RWPE2 (cell line): ENCODE results near the gene HOXB7.

Experiments
- ATAC-seq: fragments of 200-7000 bp; cut with Tn5 transposase; 3 replicates; pipeline ENCODE4 v1.9.1; 2021; ENCODE audit warnings: low read depth
- DNase-seq: peaks from one replicate; pipeline ENCODE4 v3.0.0-alpha.2; 2020; ENCODE audit warnings: low spot score
- H3K27ac ChIP-seq: fragments of 450-650 bp; 2 replicates; pipeline ENCODE4 v1.5.1; 2017; ENCODE audit warnings: mild to moderate bottlenecking; ENCODE audit not compliant: poor library complexity, severe bottlenecking
- H3K27me3 ChIP-seq: fragments of 250-450 bp; sonication (Bioruptor Pico); 2 replicates; pipeline ENCODE4 v1.5.1; 2021; ENCODE audit warnings: mild to moderate bottlenecking, moderate library complexity; ENCODE audit not compliant: insufficient read depth, poor library complexity, severe bottlenecking
- H3K36me3 ChIP-seq: fragments of 250-450 bp; sonication (Bioruptor Pico); 2 replicates; pipeline ENCODE4 v1.5.1; 2020; ENCODE audit warnings: low read depth, mild to moderate bottlenecking, moderate library complexity
- H3K4me1 ChIP-seq: fragments of 250-450 bp; sonication (Bioruptor Pico); 2 replicates; pipeline ENCODE4 v1.5.1; 2021; ENCODE audit warnings: mild to moderate bottlenecking, moderate library complexity; ENCODE audit not compliant: insufficient read depth, poor library complexity, severe bottlenecking
- H3K4me3 ChIP-seq: fragments of 250-450 bp; sonication (Bioruptor Pico); 2 replicates; pipeline ENCODE4 v1.5.1; 2021; ENCODE audit warnings: mild to moderate bottlenecking, moderate library complexity; ENCODE audit not compliant: severe bottlenecking
- H3K9me3 ChIP-seq: fragments of 250-450 bp; sonication (Bioruptor Pico); 2 replicates; pipeline ENCODE4 v1.5.1; 2021; ENCODE audit warnings: mild to moderate bottlenecking, moderate library complexity; ENCODE audit not compliant: severe bottlenecking
- CTCF ChIP-seq: fragments of 450-650 bp; IDR thresholded peaks from one replicate; pipeline ENCODE4 v1.5.1; 2017; ENCODE audit warnings: mild to moderate bottlenecking, moderate library complexity; ENCODE audit not compliant: poor library complexity, severe bottlenecking

Gene HOXB7

GRCh38 chr17:48575673-48576478, 34.9 kb downstream of the HOXB7 start:
- H3K27me3 ChIP-seq, result no peaks in the 10 kb centered on the region
- H3K27ac ChIP-seq, result no peak overlapping the region
- ATAC-seq (no peak), DNase-seq (no peak)
- H3K36me3 ChIP-seq, result peaks cover 5% of the 10 kb centered on the region
- H3K4me1 ChIP-seq, result peaks cover 5% of the 10 kb centered on the region
- no peaks in the 10 kb centered on the region for H3K9me3 ChIP-seq
- H3K4me3 ChIP-seq, result no peak overlapping the region
- no peak for TF ChIP-seq CTCF

- no peak for DNase-seq
These were observed 35.7 kb downstream of the HOXB7 start for GRCh38 chr17:48575066-48575582.

GRCh38 chr17:48574505-48575065, 36.2 kb downstream of the HOXB7 start:
- no peak overlapping the region for H3K27ac ChIP-seq
- H3K4me1 ChIP-seq, result peaks cover 5% of the 10 kb centered on the region
- no peak for TF ChIP-seq CTCF
- H3K27me3 ChIP-seq, result no peaks in the 10 kb centered on the region
- H3K36me3 ChIP-seq, result peaks cover 5% of the 10 kb centered on the region
- no peak for ATAC-seq
- no peaks in the 10 kb centered on the region for H3K9me3 ChIP-seq
- DNase-seq, result no peak
- no peak overlapping the region for H3K4me3 ChIP-seq

More at GRCh38 chr17:48575066-48575582, 35.7 kb downstream of the HOXB7 start:
- ATAC-seq, result no peak
- Histone ChIP-seq H3K27me3 (no peaks in the 10 kb centered on the region), H3K4me1 (peaks cover 5% of the 10 kb centered on the region), H3K27ac (no peak overlapping the region), H3K4me3 (no peak overlapping the region), H3K36me3 (peaks cover 5% of the 10 kb centered on the region), H3K9me3 (no peaks in the 10 kb centered on the region)
- no peak for TF ChIP-seq CTCF

GRCh38 chr17:48571826-48572417, 38.9 kb downstream of the HOXB7 start:
- Histone ChIP-seq H3K4me1 (peaks cover 5% of the 10 kb centered on the region), H3K4me3 (no peak overlapping the region), H3K36me3 (peaks cover 5% of the 10 kb centered on the region), H3K27ac (no peak overlapping the region), H3K27me3 (no peaks in the 10 kb centered on the region), H3K9me3 (no peaks in the 10 kb centered on the region)
- DNase-seq, result no peak
- no peak for TF ChIP-seq CTCF
- no peak for ATAC-seq
